Activated effector memory CD4-positive, alpha-beta T cell treated with Interleukin-2 at 50 U/mL for 16 hours (primary cell): Measurements from ENCODE around the gene TRABD.
A peak's percentile ranks its signal among the peaks of the same experiment; 100 is the strongest.
"Not testable (repeated sequence)": the region's sequence is repeated elsewhere in the genome, so short reads cannot be mapped to it uniquely, and the experiment has no call there.

Experiments
- DNase-seq: peaks from one replicate; pipeline ENCODE4 v3.0.0-alpha.2; 2020

TRABD gene

GRCh38 chr22:50185375-50186087 is at the start of gene TRABD:
TRABD (plus strand) TSS chr22:50185913; CDS start chr22:50193061, 7,148 bp downstream.
- DNase-seq, result peak; percentile 83

- DNase-seq, result no peak
These were observed 49.1 kb upstream of the TRABD start for GRCh38 chr22:50136581-50137015.

DNA sequence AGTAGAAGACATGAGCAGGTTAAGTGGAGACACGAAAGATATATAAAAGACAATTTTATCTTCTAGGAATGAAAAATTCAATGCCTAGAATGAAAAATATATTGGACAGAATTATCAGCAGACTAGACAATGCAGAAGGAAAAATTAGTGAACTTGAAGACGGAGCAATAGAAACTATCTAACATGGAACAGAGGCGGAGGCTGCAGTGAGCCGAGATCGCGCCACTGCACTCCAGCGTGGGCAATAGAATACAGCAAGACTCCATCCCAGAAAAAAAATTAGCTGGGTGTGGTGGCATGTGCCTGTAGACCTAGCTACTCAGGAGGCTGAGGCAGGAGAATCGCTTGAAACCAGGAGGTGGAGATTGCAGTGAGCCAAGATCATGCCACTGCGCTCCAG is 48.4 kb upstream of the TRABD start:
- not testable (repeated sequence) for DNase-seq

- DNase-seq, result no peak
These were observed 47.7 kb upstream of the TRABD start for GRCh38 chr22:50138041-50138440.

- no peak for DNase-seq
These were observed 46.7 kb upstream of the TRABD start for GRCh38 chr22:50138988-50139387.

GRCh38 chr22:50139843-50140415 is 45.8 kb upstream of the TRABD start:
- no peak for DNase-seq

- no peak for DNase-seq
These were observed 45.1 kb upstream of the TRABD start for GRCh38 chr22:50140615-50141014.

- DNase-seq, result no peak
These were observed 44.3 kb upstream of the TRABD start for GRCh38 chr22:50141462-50141861.

- DNase-seq, result no peak
These were observed 43.8 kb upstream of the TRABD start for GRCh38 chr22:50141891-50142363.

DNA sequence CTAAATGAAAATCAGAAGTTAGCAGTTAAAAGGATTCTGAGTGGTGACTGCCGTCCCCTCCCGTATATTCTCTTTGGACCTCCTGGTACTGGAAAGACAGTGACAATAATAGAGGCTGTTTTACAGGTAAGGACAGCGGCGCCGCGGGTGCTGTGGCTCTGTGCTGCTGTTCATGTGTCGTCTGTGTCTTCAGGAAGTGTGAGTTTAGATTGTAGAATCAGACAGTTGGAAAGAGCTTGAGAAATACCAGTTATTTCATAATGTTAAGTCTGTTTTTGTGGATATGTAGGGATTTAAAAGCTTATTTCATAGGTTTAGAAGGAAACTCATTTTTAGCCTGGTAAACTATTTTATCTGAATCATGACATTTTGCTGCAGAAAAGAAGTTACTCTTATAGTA is 42.6 kb upstream of the TRABD start:
- DNase-seq, result no peak

- DNase-seq, result no peak
These were observed 41.6 kb upstream of the TRABD start for GRCh38 chr22:50144005-50144614.

GRCh38 chr22:50145721-50146438 is 39.8 kb upstream of the TRABD start:
- no peak for DNase-seq

GRCh38 chr22:50146439-50147238 is 39.1 kb upstream of the TRABD start:
- DNase-seq, result no peak

GRCh38 chr22:50147258-50148165 is 38.2 kb upstream of the TRABD start:
- DNase-seq, result not testable (repeated sequence)

- no peak for DNase-seq
These were observed 37.6 kb upstream of the TRABD start for GRCh38 chr22:50148166-50148500.

- peak; percentile 69 for DNase-seq
These were observed 36.6 kb upstream of the TRABD start for GRCh38 chr22:50148991-50149721.

DNA sequence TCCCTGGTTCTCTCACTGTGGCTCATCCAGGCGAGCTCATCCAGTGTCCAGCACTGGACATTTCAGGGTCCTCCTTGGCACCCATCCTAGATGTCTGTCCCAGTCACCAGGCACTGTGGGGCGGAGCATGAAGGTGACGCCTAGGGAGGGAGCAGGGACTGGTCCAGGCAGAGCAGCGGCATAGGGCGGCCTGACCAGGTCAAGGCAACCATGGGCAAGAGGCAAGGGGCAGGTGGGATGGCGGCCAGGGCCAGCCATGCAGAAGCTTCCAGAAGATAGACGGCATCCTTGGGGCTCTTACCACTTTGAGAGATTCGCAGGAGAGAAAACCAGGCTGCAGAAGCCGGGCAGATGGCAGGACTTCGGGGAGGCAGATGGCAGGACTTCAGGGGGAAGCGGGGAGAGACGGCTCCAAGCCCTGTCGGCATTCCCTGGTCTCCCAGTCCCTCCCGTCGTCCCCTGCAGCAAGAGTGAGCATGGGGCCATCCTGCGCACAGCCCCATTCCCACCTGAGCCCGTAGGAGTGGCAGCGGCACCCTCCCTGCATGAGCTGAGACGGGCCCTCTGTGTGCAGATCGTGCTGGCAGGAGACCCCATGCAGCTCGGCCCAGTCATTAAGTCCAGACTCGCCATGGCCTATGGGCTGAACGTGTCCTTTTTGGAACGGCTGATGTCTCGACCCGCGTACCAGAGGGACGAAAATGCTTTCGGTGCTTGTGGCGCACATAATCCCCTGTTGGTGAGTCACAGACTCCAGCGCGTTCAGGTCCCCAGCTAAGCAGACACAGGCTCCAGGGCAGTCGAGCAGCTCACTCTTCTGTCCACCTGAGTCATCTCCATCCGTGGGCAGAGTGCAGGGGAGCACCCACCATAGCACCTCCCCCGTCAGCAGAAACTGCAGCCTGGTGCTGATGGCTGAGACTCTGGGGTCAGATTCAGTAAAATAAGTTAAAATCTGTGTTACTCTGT is 35.3 kb upstream of the TRABD start:
- no peak for DNase-seq

GRCh38 chr22:50151571-50152537 is 33.9 kb upstream of the TRABD start:
- DNase-seq, result no peak
